HG03457 (cell line): Measurements from ENCODE around the gene KIFAP3.

Source experiments
- ATAC-seq: cut with Tn5 transposase; IDR thresholded peaks from one replicate; pipeline ENCODE4 v1.9.1; 2021; ENCODE audit warnings: moderate number of reproducible peaks; ENCODE audit not compliant: unreplicated experiment

The KIFAP3 gene

DNA sequence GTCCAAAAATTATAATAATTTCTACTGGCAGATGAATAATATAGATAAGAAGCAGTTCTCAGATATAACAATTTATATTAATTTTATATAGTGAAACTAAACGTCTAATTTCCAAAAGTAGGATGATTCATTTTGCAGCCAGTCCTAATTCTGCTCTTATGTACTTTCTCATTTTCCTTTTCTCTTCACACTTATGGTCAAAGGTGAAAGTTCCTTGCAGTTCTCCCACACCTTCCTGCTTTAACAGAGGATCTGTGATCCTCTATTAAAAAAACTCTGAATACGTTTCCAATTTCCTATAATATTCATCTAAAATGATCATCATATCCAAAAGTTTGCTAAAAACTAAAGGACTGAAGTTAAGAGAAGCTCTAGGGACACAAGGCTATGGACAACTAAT lies 78.5 kb downstream of the KIFAP3 start:
- ATAC-seq: no peak

GRCh38 chr1:169989246-169989645 lies 85.2 kb downstream of the KIFAP3 start:
- no peak for ATAC-seq

DNA sequence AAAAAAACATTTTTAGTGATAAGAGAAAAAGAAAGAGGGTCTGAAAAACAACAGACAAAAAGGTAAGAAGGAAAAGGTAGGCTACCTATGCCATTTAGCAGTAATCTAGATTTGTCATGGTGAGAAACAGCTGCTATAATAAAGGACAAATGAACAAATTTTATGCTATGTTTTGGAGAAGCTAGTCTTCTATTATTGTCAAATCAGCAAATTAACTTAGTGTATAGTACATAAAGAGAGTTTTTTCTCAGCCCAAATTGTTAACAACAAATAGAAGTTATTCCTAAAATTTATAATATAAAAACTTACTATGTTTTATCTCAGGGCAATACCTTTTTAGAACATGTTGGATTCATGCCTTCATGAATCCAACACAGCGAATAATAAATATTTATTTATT lies 88.7 kb downstream of the KIFAP3 start:
- ATAC-seq: no peak

DNA sequence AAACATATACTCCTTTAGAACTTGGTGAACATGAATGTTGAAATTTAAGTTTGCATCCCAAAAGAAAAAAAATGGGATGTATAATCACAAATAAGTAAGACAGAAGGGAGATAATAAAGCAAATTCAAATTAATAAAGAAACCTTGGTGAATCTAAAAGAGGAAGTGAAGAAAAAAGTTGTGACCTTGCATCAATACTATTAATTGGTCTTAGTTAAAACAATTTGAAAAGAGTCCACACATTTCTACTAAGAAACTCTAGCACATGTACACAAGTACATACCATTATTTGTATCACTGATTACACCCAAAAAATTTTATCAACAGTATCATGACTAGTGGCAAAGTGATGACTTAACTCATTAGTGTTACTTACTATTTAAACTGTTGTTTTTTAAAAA lies 100.4 kb downstream of the KIFAP3 start:
- no peak for ATAC-seq

- no peak for ATAC-seq
These were observed 104.4 kb downstream of the KIFAP3 start for GRCh38 chr1:169970114-169970513.

GRCh38 chr1:169968174-169968573 lies 106.3 kb downstream of the KIFAP3 start:
- ATAC-seq: no peak

GRCh38 chr1:169964206-169964605 lies 110.3 kb downstream of the KIFAP3 start:
- ATAC-seq: no peak

- no peak for ATAC-seq
These were observed 114.8 kb downstream of the KIFAP3 start for GRCh38 chr1:169959686-169960085.

DNA sequence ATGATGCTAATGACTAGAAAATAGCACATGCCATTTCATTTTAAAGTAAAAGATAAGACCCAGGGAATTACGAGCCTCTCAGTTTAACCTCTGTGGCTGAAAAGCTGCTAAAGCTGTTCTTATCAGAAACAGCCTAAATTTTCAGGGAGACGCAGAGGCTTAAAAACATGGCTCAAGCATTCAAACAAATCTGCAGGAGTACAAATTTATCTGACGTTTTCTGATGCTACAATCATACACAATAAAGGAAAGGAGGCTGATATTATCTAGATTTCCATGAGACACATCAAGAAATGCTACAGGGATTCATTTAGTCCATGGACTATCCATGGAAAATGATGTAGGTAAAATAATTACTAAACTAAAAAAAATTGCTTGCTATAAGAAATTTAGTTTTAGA lies 115.5 kb downstream of the KIFAP3 start:
- ATAC-seq: no peak

DNA sequence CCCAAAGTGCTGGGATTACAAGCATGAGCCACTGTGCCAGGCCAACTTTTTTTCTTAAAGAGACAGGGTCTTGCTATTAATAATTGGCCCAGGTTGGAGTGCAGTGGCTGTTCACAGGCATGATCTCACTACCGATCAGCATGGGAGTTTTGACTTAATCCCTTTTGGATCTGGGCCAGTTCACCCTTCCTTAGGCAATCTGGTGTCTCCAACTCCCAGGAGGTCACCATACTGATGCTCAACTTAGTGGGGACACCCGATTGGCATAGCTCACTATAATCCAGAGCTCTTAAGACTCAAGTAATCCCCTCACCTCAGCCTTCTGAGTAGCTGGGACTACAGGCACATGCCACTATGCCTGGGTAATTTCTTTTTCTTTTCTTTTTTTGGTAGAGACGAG lies 116.6 kb downstream of the KIFAP3 start:
- no peak for ATAC-seq

DNA sequence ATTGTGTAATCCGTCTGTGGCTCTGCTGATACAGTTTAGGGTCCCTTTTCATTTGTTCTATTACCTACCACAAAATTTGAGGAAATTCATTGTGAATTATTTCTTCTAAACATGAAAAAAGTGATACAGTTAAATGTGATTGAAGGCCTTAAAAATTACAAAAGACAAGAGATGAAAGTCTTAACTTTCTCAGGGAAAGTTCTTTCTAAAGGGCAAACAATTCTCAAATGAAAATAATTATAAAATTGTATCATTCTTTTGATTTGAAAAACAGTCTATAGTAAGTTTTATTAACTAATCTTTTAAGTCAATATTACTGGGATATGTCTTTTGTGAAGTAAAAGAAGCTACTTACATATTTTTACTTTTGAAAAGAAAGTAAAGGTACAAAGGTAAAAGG lies 123.4 kb downstream of the KIFAP3 start:
- no peak for ATAC-seq

GRCh38 chr1:169949139-169949538 lies 125.4 kb downstream of the KIFAP3 start:
- ATAC-seq: no peak

DNA sequence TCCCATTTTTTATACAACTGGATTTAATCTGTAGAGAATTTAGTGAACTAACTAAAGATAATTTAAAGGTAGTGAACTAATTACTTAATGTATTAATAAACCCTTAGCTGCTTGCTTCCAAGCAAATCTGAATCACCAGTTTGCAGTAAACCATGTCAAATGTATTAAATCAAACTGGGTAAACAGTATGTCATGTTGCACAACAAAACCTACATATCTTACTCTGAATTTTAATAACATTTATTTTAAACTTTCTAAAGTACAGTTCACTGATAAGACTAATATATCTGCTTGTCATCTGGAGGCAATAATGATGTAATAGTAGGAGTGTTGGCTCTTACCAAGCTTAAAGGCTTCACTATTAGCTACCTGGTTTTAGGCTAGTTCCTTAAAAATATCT lies 128.3 kb downstream of the KIFAP3 start:
- ATAC-seq: no peak

DNA sequence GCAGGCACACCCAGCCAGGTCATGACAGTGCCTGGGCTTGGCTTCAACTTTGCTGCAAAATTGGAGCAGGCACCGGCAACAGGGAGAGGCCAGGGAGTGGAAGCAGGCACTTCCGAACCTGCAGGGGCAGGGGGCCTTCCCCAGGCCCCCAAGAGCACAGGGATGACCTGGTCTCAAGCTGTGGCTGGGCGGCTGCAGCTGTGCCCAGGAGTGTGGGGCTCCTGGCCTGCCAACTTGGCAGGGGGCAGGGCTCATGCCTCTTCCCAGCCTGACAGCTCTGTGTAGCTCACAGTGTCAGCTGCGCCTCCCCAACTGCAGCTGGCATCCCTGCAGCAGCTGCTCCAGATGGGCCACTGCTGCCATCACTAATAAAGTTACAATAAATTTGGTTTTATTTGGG lies 129.3 kb downstream of the KIFAP3 start:
- ATAC-seq: no peak

GRCh38 chr1:169944621-169945020 lies 129.9 kb downstream of the KIFAP3 start:
- no peak for ATAC-seq

- no peak for ATAC-seq
These were observed 130.4 kb downstream of the KIFAP3 start for GRCh38 chr1:169943963-169944526.

DNA sequence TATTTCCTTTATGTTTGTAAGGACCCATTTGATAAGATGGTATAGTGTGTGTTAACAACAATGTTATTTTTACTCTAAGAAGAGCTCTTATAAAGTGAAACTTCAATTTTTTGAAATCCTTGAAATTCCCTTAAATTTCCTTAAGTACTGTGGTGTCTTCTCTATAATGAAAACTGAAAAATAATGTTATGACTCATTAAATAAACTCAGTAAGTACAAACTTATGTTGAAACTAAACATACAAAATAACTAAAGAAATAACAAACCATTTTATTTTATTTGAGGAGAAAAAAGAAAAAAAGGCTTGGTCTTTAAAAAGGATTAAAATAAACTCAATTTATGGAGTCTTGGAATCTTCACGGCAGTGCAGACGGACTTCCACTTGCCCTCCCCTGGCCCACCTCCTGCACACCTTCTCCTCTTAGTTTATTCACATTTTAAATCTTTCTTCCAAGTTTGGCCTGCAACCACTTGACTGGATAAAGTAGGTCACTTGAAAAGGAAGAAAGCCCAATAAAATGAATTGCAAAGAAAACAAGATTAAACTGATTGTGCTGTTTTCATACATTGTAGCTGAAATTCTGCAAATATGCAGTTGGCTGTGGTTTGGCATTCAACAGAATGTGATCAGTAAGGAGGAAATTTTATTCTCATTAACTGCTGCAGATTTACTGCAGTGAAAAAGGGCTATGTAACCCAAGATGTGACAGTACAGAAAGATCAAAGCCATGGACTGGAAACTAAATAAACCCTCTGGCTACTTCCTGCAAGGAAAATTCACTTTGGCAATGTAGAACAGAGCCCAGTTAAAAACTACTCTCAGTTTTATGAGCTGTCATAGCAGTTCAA lies 132.3 kb downstream of the KIFAP3 start:
- no peak for ATAC-seq

- no peak for ATAC-seq
These were observed 140.3 kb downstream of the KIFAP3 start for GRCh38 chr1:169933984-169934725.

GRCh38 chr1:169931795-169932231 lies 142.7 kb downstream of the KIFAP3 start:
- no peak for ATAC-seq

DNA sequence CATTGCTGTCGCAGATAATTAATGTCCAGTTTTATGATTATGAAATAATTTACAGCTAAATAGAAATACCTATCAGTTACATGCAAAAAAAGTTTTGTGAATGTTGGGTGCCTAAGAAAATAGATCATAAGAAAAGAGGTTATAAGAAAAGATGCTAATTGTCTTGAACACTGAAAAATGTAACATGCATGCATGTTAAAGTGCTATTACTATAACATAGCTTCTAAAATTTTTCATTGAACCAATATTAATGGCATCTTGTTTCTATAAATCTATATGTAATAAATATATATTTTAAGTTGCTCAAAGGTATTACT lies 145.3 kb downstream of the KIFAP3 start:
- ATAC-seq: no peak

DNA sequence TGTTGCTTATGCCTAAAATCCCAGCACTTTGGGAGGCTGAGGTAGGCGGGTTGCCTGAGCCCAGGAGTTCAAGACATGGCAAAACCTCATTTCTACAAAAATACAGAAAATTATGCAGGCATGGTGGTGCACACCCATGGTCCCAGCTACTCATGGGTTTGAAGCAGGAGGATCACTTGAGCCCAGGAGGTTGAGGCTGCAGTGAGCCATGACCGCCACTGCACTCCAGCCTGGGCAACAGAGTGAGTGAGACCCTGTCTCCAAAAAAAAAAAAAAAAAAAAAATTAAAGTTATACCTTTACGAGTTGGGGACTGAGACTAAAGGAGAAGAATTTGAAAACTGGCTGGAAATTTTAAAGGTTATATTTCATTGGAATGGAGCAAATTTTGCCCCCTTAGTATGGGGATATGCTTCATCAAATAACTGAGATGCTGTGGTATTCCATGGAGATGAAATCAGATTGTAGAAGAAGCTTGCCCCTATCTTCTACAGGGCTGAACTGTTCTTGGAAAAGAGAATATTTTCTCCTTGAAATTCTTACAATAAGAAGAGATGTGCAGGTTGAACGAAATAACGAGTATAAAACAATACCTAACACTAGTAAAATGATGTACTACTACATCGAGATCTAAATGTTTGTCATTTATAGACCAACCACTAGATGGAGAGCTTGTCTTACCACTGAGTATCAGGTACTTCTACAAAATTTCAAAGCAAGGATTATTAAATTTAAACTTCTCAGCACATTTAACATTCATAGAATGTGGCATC lies 145.9 kb downstream of the KIFAP3 start:
- no peak for ATAC-seq
